SHP77 (cell line): ENCODE measurements around the gene KDM4B.

ENCODE experiments used
- DNase-seq, 2 experiments: peaks; one replicate each; lab custom pipeline; 2025; lab: John Stamatoyannopoulos, UW

Gene KDM4B

GRCh38 chr19:5032101-5032967 lies 63.4 kb downstream of the KDM4B start:
- no peak for DNase-seq

DNA sequence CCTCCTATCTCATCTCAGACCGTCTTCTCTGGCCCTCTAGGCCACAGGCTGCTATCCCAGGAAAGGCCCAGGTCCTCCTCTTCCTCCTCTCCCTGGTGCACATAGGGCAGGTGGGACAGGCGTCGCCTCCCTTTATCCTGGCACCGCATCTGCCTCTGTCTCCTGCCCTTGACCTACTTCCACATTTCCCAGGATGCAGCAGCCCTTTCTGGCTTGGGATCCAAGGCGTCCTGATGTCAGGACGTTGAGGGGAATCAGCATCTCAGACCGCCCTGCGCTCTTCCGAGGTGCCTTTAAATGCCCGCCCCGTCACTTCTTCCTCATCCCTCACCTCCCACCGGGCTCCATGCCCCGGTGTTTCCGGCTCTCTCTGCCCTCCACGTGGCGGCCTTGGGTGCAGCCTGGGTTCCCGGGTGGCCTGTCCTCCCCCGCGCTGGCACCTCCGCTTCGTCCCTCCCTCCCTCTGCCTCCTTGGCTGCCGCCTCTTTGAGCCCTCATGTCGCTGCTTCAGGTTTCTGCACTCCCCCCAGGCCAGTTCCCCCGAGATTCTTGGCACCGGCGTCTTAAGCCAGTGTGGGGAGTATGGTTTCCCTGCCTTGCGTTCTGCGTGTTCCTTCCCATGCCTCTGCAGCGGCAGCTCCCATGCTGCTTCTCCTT lies 66.3 kb downstream of the KDM4B start:
- DNase-seq = peak in 1 of 2 experiments; percentile 17

GRCh38 chr19:5035793-5036697 lies 67.1 kb downstream of the KDM4B start:
- DNase-seq = no peak

DNA sequence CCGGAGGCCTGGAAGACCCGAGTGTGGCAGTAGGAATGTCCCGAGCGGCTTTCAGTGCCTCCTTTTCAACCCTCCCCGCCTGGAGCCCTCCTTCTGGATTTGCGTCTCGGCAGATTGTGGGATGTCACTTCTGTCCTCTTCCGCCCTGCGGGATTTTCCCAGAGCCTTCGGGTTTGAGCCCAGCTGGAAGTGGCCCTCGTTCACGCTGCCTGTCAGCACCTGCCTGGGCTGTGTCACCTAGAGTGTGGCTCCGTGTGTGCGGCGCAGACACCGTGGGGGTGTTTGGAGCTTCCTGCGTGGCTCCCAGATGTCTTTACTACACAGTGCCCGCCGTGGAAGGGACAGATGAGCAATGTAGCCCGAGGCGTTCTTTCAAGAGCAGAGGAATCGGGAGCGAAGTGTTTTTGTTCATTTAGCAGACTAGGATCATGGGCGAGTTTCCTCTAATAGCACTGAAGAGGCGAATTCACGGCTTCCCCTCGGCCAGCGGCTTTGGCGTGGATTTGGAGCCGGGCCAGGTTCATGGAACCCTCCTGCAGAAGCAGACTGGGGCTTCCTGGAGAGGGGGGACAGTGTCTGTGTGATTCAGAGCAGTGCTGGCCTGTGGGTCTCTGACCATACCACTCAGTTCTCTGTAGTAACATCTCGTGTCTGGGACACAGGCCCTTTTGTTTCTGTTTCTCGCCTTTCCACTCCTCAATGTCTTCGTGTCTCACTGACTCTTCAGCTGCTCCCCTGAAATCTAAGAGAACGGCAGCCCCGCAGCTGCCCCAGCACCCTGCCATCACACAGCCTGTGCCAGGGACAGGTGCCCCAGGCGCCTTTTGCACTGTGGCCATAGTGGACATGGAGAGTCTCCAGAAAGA lies 68.0 kb downstream of the KDM4B start:
- DNase-seq = peak; percentile 12 to 24

- peak in 1 of 2 experiments; percentile 47 for DNase-seq
Measured at GRCh38 chr19:5037936-5038335, 69.0 kb downstream of the KDM4B start.

DNA sequence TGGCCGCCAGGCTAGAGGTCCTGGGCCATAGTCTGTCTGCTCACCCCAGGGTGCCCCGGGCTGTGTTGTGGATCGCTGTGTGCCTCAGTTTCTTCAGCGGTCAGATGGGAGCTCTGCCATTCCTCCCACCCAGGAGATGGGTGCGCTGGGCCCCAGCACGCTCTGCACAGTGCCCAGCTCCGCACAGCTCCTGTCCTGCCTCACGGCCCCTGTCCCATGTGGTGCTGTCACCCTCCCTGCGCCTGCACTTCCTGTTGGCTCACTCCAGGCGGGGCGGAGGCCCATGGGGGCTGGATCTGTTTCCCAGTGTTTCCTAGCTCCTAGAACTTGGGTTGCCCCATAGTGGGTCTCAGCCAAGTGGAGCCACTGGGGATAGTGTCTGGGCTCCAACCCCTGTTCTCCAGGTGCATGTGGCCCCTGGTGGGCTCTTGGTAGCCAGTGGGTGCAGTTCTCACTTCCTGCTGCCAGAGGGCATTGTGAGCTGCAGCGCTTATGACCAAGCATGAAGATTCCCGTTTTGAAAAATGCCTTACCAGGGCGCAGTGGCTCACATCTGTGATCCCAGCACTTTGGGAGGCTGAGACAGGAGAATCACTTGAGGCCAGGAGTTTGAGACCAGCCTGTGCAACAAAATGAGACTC lies 69.8 kb downstream of the KDM4B start:
- DNase-seq = peak; percentile 25 to 49

GRCh38 chr19:5039642-5040543 lies 71.0 kb downstream of the KDM4B start:
- no peak for DNase-seq

- DNase-seq = no peak
Measured at GRCh38 chr19:5040544-5041167, 71.7 kb downstream of the KDM4B start.

DNA sequence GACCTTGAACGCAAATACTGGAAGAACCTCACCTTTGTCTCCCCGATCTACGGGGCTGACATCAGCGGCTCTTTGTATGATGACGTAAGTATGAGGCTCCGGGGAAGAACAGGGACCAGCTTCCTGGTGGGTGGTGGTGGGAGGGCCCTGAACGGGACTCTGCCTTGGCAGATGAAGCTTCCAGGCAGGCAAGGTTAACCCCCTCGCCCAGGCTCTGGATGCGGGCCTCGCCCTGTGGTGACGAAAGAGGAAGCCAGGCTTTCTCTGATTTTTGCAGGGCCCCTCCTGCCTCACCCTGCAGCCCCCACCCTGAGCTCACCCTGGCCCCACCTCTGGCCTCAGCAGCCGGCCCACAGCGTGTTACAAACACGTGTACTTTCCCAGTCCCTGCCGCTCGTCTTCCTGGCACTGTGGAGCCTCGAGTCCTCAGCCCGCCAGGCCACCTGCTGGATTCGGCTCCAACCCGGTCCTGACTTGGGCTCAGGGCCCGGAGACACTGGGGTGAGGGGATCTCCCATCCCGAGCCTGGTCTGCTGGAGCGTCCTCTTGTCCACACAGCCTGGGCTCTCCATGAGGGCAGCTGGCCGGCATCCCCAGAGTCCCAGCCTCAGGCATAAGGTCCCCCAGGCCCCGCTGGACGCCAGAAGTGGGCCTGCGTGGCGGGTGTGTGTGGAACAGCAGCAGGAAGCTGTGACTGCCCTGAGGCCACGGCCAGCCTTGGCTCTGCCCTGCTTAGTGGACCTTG lies 72.4 kb downstream of the KDM4B start:
- no peak for DNase-seq

DNA sequence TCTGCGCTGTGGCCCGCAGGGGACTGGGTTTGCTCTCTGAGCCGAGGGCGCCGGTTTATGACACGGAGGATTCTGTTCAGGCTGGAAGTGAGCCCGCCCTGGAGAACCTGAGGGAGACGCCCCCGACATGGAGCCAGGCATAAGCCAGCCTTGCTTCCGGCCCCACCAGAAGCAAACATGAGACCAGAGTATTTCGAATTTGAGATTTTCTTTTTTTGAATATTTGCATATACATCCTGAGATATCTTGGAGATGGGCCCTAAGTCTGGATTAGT lies 72.9 kb downstream of the KDM4B start:
- no peak for DNase-seq

DNA sequence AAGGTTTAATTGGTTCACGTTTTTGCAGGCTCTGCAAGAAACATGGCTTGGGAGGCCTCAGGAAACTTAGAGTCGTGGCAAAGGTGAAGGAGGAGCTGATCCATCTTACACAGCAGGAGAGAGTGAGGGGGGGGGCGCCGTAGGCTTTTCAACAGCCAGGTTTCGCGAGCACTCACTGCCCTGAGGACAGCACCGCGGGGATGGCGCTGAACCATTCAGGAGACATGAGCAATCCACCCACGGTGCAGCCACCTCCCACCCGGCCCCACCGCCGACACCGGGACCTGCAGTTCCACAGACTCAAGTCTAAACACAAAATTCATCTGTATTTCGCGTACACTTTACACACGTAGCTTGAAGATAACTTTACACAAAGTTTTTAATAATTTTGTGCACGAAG lies 73.6 kb downstream of the KDM4B start:
- no peak for DNase-seq

DNA sequence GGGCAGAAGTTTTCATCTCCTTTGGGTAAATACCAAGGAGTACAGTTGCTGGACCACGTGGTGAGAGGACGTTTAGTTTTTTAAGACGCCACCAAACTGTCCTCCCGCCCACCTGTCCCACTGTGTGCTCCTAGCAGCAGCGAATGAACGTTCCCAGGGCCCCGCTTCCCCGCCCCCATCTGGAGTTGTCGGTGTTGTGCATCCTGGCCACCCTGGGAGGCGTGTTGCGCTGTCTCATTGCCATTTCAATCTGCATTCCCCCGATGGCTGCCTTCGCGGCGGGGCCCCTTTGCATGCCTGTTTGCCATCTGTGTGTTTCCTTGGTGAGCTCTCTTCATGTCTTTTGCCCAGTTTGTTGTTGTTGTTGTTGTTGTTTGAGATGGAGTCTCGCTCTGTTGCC lies 76.1 kb downstream of the KDM4B start:
- no peak for DNase-seq

- DNase-seq = peak in 1 of 2 experiments; percentile 47
Measured at GRCh38 chr19:5045956-5046338, 77.0 kb downstream of the KDM4B start.

DNA sequence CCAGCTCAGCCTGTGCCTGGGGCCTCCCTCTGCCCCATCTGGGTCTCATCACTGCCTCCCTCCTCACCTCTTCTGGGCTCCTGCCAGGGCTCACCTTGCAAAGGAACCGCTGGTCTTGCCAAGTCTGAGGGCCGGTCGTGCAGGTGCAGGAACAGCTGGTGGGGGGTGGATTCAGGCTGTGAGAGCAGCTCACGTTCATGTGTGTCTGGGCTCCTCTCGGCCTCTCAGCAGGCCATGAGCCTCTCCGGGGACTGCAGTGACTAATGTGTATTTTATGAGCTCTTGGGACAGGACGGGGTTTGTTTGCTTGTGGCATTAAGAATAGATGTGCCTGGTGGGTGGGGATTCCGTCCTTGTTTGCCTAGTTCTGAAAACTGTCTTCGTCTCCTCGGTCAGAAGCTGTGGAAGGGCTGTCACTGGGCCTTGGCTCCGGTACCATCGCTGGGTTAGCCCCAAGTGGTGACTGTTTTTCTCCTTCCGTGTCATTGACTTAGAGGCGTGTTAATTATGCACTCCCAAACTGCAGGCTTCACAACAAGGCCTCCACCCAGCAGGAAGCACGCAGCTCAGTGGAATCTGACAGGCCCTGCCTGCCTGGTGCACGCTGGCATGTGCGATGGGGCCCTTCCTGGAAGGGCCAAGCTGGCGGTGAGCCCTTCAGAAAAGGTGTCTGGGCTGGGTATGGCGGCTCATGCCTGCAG lies 77.6 kb downstream of the KDM4B start:
- peak; percentile 89 to 93 for DNase-seq

- no peak for DNase-seq
Measured at GRCh38 chr19:5047251-5047935, 78.5 kb downstream of the KDM4B start.

GRCh38 chr19:5048091-5048726 lies 79.3 kb downstream of the KDM4B start:
- DNase-seq = peak; percentile 42 to 57
